Endometrial microvascular endothelial cells (primary cell): ENCODE measurements around the gene IL13RA2. TPM values are rescaled to one million over a fixed set of nuclear protein-coding genes. Genes with fewer than 3 reads are reported as not detected.

ENCODE experiments used
- in situ Hi-C: cut with HindIII; loops from 2 replicates; pipeline ENCODE4 v1.10.0; 2017; ENCODE audit warnings: low sequenced_read_pairs, low pct_unique_long_range_greater_than_20kb; ENCODE audit errors: inconsistent ontology term
- total RNA-seq: library from RNA; depleted of rRNA; stranded (reverse); fragments of >200 nt; gene quantifications from one replicate; pipeline ENCODE4 v1.2.3, GENCODE V29; 2015; ENCODE audit errors: inconsistent ontology term

IL13RA2 gene, protein sequence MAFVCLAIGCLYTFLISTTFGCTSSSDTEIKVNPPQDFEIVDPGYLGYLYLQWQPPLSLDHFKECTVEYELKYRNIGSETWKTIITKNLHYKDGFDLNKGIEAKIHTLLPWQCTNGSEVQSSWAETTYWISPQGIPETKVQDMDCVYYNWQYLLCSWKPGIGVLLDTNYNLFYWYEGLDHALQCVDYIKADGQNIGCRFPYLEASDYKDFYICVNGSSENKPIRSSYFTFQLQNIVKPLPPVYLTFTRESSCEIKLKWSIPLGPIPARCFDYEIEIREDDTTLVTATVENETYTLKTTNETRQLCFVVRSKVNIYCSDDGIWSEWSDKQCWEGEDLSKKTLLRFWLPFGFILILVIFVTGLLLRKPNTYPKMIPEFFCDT
- 1.1 TPM for total RNA-seq

DNA sequence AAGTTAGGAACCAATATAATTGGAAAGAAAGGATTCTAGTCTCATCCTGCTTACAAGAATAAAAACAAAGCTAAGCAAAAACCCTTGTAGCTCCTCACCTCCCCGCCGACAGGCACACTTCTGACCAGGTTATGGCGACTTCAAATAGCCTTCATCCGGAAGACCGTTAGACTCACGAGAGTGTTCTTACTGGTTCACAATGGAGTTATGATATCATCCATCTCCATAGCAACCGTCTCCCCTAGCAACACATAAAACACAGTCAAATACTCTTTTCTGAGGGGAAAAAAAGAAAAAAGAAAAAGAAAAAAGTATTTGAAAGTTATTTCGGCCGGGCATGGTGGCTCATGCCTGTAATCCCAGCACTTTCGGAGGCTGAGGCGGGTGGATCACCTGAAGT lies at the start of gene IL13RA2:
Gene IL13RA2 (minus strand): TSS at position 162 of the 400 bp plus-strand sequence. CDS start 347 bp downstream, outside the sequence.
- in situ Hi-C loops = no loop called here

DNA sequence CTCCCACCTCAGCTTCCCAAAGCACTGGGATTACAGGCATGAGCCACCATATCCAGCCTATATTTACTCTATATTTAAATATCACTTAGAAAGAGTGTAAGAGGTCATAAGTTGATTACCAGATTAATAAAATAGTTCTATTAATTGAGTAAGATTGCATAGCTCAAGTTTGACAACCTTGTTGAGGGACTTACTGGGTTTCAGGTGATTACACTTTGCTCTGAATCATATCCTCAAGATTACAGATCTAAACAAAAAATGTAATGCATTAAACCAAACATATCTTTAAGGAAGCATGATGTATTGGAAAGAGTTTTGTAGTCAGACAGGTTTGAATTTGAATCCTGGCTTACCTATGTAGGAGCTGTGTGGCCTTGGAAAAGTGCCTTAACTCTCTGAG lies 47.9 kb upstream of the IL13RA2 start:
- in situ Hi-C loops = no loop called here

DNA sequence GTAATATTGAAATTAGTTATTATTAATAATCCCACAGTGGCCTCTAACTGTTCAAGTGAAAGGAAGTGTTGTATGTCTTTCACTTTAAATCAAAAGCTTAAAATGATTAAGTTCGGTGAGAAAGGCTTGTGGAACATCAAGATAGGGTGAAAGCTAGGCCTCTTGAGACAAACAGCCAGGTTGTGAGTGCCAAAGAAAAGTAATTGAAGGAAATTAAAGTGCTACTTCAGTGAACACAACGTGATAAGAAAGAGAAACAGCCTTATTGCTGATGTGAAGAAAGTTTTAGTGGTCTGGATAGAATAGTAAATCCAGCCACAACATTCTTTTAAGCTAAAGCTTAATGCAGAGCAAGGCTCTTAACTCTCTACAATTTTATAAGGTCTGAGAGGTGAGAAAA lies 42.6 kb upstream of the IL13RA2 start:
- in situ Hi-C loops = no loop called here

DNA sequence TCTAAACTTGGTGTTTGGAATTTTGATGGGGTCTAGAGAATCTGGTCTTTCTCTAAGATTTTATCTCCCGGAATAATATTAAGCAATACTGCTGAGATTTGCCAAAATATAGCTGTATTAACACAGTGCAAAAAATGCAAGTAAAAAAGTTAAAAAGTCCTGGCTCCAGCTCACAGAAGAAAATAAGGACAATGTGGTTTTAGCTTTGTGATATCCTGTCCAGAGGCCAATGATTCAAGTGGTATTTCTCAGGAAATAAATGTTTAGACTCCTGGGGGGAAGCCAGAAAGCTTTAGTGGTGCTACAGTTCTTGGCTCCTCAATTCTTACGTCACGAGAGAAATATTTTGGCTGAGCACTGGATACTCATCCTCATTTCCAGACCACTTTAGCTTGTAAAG lies 40.9 kb upstream of the IL13RA2 start:
- in situ Hi-C loops = no loop called here

DNA sequence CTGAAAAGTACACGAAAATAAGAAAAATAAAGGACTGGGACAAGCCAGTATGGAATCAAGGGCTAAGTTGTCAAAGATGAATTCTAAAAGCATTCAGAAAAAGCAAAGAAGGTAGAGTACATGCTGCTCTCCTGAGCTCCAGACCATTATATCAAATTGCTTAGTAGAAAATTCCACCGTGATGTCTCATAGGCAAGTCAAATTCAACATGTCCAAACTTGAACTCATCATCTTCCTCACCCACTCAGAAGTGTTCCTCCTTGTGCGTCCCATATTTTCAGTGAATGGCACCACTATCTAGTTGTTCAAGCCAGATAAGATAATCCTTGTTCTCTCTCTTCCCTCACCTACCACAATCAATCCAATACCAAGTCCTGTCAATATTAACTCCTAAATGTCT lies 37.5 kb upstream of the IL13RA2 start:
- in situ Hi-C loops = no loop called here

DNA sequence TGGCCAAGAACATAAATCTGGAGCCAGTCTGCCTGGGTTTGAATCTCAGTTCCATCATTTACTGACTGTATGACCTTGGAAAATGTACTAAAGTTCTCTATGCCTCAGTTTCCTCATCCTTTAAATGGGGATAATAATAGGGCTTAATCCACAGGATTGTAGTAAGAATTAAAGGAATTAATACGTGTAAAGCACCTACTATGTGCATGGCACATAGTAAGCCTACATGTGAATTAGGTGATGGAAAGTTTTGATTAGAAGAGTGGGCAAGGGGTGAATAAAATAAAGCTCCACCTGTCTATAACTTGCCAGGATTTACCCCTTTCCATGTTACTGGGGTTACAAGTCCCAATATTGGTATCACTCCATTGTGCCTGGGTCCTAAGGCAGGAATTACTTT lies 35.8 kb upstream of the IL13RA2 start:
- in situ Hi-C loops = no loop called here

DNA sequence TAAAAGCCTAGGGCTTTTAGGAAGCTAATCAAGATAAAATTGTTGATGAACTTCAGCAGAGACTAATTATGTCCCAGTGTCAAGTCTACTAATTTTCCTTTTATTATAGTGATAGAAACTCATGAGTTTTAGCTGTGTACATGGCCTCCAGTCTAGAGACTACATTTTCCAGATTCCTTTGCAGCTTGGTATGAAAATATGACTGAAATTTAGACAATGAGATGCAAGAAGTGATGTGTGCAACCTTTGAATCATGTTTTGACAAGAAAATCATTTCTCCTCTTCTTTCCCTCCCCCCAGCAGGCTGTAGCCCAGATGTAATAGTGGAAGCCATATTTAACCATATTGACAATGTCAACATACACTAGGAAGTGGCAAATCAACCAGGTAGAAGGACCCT lies 30.3 kb upstream of the IL13RA2 start:
- in situ Hi-C loops = no loop called here

DNA sequence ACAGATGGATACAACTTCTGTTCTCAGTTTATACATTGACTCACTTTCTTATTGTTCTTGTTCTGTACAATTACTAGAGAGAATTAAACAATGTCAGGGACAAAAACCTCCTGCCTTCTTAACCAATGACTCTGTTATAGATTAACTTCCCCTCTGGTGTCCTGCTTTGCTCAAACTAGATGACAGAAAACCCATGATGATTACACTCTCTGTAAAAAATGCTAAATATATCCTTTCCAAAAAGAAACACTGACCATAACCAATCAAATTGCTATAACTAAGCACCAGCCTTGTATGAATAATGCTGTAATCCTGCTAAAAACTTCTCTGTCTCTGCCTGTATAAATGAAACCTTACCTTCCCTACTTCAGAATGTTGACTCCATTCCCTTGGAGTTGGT lies 29.8 kb upstream of the IL13RA2 start:
- in situ Hi-C loops = no loop called here

DNA sequence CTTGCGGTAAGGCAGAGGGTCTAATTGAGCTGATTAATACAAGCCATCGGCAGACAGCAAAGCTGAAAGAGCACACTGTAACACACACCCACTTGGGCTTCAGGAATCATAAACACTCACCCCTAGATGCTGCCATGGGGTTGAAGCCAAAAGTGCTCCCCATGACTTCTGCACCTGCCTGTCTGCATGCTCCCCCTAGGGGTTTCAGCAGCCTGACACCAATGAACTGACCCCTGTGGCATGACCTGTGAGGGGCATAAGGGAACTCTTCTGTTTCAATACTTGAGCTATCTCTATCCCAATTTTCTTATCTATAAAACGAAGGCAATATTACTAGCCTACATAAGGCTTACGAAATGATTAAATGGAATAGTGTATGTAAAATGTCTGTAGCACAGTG lies 23.0 kb upstream of the IL13RA2 start:
- in situ Hi-C loops = no loop called here

DNA sequence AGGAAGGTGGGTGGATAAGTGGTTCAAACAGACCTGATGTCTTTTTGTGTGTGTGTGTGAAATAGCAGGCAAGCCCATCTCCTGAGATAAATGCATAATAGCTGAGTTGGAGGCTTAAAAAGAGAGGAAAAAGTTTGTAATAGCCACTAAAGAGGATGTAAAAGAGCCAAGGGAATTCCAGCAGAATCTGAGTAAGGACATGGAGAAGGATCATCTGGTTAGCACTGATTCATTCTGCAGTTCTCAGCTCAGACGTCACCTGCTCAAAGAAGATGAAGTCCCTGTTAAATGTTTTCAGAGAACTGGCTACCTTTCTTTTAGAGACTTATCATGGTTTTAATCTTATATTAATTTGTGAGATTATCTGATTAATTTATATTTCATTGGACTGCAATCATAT lies 21.0 kb upstream of the IL13RA2 start:
- in situ Hi-C loops = no loop called here

DNA sequence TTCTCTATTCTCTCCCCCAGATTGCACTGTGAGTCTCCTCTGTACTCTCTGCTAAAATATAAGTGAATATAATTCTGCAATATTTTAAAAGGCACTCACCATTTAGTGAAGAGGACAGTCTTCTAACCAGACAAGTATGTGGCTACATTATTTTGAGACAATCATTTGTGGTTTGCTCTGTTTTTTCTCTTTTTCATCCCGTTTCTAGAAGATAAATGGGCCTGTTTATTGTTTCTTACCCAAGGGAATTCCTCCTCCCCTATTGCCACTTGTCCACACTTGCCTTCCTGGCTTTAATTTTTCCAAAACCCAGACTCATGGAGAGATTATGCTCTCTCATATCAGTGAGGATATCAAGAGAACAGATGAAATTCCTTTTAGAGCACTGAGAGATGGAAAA lies 18.6 kb upstream of the IL13RA2 start:
- in situ Hi-C loops = no loop called here

DNA sequence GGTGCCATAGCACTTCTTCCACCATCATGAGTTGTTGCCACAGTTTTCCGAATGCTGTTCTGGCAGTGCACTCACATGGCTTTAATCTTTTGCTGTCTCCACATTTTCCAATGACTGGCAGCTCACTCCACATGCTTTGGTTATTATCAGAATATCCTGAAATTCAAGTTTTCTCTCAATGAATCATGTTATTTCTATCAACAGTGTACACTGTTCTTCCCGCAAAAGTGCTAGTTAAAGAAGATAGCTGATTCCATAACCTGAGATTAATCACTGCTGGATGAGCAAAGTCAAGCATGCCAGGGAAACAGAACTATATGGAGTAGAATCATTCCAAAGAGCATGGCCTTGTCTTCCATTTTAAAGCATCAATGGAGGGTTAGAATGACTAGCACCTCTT lies 14.6 kb upstream of the IL13RA2 start:
- in situ Hi-C loops = no loop called here

DNA sequence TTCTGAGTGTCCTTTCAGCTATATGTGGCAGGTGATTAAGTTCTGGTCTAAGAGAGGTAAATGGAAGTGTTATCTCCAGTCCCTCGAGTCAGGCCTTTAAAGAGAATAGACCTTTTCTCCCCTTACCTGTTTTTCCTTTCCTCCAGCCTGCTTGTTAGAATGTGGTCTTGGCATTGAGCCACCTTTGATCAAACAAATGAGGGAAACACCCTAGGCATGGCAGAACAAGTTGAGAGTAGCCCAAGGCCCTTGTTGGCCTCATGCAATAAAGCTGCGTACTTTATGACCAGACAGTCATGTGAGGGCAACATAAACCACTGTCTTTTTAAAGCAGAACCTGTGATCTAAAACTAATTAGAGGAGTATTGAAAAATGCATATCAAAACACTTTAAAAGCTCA lies 13.2 kb upstream of the IL13RA2 start:
- in situ Hi-C loops = no loop called here

DNA sequence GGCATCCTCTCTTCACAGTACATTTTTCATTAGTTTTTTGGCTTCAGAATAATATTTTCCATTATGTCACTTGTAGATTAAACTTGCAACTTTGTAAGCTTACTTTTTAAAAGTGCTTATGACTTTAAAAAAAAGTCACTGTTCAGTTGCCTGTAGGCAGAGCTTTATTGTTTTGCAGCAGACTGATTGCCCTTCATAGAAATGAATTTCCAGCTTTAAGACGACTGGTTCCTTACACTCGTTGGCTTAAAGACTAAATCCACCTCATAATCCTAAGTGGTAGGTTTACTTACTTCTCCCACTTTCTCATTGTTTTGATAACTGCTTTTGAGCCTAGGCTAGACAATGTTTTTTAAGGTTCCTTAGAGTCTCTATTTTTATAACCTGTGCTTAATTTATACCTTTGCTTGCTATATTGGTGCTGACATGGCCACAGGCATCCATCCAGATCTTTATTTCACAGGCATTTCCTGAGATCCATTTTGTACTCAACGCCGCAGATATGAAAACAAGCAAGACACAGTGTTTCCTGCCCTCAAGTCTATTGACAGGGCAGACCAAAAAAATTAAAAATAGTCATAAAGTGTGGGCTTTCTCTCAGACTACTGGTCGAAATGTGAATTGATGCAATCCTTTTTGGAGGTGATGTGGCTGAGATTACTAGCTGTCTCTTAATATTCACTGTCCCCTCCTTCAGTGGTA lies 12.6 kb upstream of the IL13RA2 start:
- in situ Hi-C loops = no loop called here

DNA sequence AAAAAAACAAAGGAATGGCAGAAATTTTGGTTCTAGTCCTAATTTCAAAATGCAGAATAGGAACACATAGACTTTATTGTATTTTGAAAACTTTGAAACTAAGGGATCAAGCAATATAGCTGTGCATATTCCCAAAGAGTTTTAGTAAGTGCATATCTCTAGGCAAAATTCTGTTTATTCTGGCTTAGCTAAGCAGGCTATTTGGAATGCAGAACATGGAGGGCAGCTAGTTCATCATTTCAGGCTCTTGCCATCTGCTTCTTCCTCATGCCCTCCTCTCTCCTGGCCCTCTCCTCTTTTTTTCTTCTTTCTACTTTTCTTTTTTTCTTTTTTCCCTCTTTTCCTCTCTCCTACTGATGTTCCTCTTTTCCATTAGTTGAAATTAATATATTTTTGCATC lies 12.0 kb upstream of the IL13RA2 start:
- in situ Hi-C loops = no loop called here

DNA sequence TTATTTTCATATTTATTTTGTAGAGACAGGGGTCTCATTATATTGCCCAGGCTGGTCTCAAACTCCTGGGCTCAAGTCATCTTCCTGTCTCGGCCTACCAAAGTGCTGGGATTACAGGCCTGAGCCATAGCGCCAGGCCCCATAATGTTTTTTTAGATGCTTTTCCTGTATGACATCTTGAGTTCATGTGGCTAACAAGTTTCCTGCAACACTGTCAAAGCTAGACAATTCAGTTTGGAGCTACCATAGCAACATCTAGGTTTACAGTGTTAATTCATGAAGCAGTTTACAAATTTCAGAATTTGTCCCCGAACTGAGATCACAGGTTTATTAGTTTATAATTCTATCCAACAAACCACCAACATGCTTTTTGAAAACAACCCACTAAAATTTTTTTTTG lies 6.4 kb upstream of the IL13RA2 start:
- in situ Hi-C loops = no loop called here

DNA sequence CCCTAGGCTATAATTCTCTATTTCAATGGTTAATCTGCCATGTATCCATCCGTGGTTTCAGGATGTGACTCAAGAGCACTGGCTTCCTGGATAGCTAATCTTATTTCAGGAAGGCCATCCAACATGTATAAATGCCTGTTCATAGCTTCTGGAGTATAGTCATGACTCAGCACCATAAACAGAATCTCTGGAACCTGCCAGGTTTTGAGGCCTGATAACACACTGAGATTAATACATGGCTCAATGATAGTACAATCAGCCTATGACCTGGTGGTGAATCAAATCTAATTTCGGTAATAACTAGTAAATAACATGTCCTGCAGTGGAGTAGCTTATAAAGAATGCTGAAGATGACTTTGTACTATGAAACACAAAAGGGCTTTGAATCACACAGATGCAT lies 5.7 kb upstream of the IL13RA2 start:
- in situ Hi-C loops = no loop called here

DNA sequence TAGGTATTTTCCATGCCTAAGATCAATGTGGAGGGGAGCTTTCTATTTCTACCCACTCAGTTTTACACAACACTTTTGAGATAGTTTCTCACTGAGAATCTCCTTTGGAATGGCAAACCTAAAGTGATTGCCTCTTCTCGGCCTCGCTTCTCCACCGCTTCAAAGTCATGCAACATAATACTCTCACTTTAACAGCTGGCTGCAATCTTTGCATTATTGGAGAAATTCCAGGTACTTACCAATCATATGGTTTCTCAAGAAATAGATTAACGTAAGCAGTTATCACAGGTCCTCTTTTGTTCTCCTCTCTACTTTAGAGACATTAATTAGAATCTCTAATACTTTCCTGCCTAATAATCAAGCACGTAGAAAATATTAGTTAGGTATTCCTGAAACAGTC lies 3.7 kb upstream of the IL13RA2 start:
- in situ Hi-C loops = no loop called here

DNA sequence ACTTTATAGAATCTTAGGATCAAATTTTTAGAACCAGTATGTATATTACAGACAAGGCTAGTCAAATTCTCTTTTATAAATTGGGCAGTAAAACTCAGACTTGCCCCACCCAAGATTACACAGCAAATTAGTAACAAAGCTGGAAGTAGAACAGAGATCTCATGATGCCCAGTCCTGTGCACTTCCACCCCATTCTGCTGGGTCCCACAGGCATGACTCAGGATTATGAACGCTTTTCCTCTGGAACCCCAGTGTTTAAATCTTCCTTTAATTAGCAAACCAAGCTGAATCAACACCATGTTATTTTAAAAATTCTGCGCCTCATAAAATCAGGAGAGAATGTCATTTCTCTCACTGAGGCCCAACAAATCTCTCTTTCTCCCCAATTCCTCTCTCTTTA lies 1.5 kb upstream of the IL13RA2 start:
- in situ Hi-C loops = no loop called here

DNA sequence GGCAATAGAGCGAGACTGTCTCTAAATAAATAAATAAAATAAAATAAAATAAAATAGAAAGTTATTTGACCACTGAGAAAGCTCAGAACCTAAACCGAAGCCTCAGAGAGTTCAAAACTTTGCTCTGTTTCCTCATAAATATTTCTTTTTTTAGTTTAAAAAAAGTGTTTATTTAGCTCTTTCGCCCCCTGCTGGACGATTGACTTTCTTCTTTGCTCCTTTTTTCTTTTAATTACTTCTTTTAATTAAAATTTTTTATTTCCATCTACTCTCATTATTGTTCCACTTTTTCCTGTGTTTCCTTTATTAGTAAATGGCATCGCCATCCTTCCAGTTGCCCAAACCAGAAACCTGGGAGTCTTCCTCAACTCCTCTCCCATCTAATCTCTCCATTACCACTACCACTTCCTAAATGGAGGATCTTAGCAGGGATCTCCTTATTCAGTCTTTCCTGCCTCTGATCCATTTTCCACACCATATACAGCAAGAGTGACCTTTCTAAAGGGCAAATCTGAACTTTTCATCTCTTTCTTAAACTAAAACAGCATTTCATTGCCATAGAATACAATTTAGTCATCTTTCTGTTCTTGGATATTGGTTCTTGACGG lies 728 bp upstream of the IL13RA2 start:
- in situ Hi-C loops = no loop called here
